HCT116 (cell line): ENCODE results near the gene P2RY12. TPM values are rescaled to one million over a fixed set of nuclear protein-coding genes. Genes with fewer than 3 reads are reported as not detected.

ENCODE experiments used
- ATAC-seq: fragments of 200-7000 bp; cut with Tn5 transposase; 2 replicates; pipeline ENCODE4 v1.9.1; 2020; ENCODE audit warnings: mild to moderate bottlenecking, moderate library complexity
- BruUV-seq: library from RNA; stranded (reverse); fragments of 400-500 nt; replicated peaks from 2 replicates; lab custom pipeline; 2021; lab: Mats Ljungman, UMichigan
- CTCF ChIA-PET: fragments of 300-600 bp; sonication (Branson Sonifier 250); formaldehyde crosslinking; loops from one replicate; lab custom pipeline; 2021; ENCODE audit warnings: antibody characterized with exemption; lab: Charles Lee
- POLR2A ChIA-PET: fragments of 300-600, 350-600 bp; sonication (Branson Sonifier 250); formaldehyde crosslinking; loops from one replicate; lab custom pipeline; 2021; ENCODE audit warnings: antibody characterized with exemption; lab: Charles Lee
- RAD21 ChIA-PET, 2 experiments: fragments of 300-600 bp; sonication (Branson Sonifier 250); formaldehyde crosslinking; loops; one replicate each; lab custom pipeline; 2023; ENCODE audit warnings: low total read pairs in 2 of 2; ENCODE audit not compliant: uncharacterized antibody in 2 of 2, unreplicated experiment in 2 of 2, low non-redundant PET in 1 of 2; lab: Charles Lee
- DNase-seq: peaks from one replicate; pipeline ENCODE4 v3.0.0-alpha.2; 2010; ENCODE audit warnings: low read depth, low spot score
- H2AFZ ChIP-seq: fragments of 200-600 bp; shearing (Covaris generic), sonication (generic); 2 replicates; pipeline ENCODE4 v1.6.1; 2017; ENCODE audit warnings: low read depth, mixed run types, mixed read lengths, antibody characterized with exemption, low read length; ENCODE audit not compliant: poor library complexity, severe bottlenecking
- H3K27ac ChIP-seq: 2 replicates; pipeline ENCODE4 v1.5.1; 2012; ENCODE audit warnings: low read depth, low read length
- H3K27me3 ChIP-seq: fragments of 200-600 bp; sonication (generic); 2 replicates; pipeline ENCODE4 v1.6.1; 2016; ENCODE audit warnings: mixed run types, low read length, mixed read lengths; ENCODE audit not compliant: insufficient read depth
- H3K36me3 ChIP-seq, 2 experiments: fragments of 200-500 bp in 1 of 2; fragments of 200-600 bp in 1 of 2; sonication (Bioruptor generic) in 1 of 2; sonication (generic) in 1 of 2; 2 replicates each; pipeline versions ENCODE4 v1.5.1 to v1.6.1; 2014 to 2016; ENCODE audit warnings: low read length in 2 of 2, inconsistent platforms in 1 of 2, mixed read lengths in 1 of 2, mixed run types in 1 of 2; ENCODE audit not compliant: insufficient read depth in 2 of 2, control insufficient read depth in 1 of 2
- H3K4me1 ChIP-seq, 2 experiments: fragments of 200-600 bp in 1 of 2; sonication (generic) in 1 of 2; 2 replicates each; pipeline versions ENCODE4 v1.5.1 to v1.6.1; 2012 to 2017; ENCODE audit warnings: low read length in 2 of 2, inconsistent platforms in 1 of 2, mild to moderate bottlenecking in 1 of 2, mixed read lengths in 1 of 2, mixed run types in 1 of 2, moderate library complexity in 1 of 2; ENCODE audit not compliant: insufficient read depth in 2 of 2, control insufficient read depth in 1 of 2
- H3K4me2 ChIP-seq: fragments of 200-600 bp; sonication (generic); 2 replicates; pipeline ENCODE4 v1.6.1; 2017; ENCODE audit warnings: mixed run types, low read length, mixed read lengths
- H3K4me3 ChIP-seq, 2 experiments: fragments of 200-600 bp in 1 of 2; sonication (generic) in 1 of 2; replicated peaks in 1 of 2; 2 replicates each; pipeline ENCODE4 v1.5.1; 2011 to 2016; ENCODE audit warnings: low read length in 2 of 2, control low read depth in 1 of 2, low read depth in 1 of 2, mild to moderate bottlenecking in 1 of 2, mixed read lengths in 1 of 2, mixed run types in 1 of 2
- H3K79me2 ChIP-seq: fragments of 200-600 bp; sonication (generic); 2 replicates; pipeline ENCODE4 v1.6.1; 2017; ENCODE audit warnings: mild to moderate bottlenecking, mixed run types, low read length, moderate library complexity, mixed read lengths; ENCODE audit not compliant: insufficient read depth
- H3K9ac ChIP-seq: fragments of 200-600 bp; sonication (generic); 2 replicates; pipeline ENCODE4 v1.6.1; 2016; ENCODE audit warnings: low read length, mixed read lengths
- H3K9me2 ChIP-seq: fragments of 200-600 bp; sonication (generic), shearing (Covaris generic); 2 replicates; pipeline ENCODE4 v1.6.1; 2017; ENCODE audit warnings: mixed run types, mild to moderate bottlenecking, moderate library complexity; ENCODE audit not compliant: insufficient read depth
- H3K9me3 ChIP-seq, 2 experiments: fragments of 200-500 bp in 1 of 2; fragments of 200-600 bp in 1 of 2; sonication (Bioruptor generic) in 1 of 2; sonication (generic) in 1 of 2; 2 replicates each; pipeline ENCODE4 v1.6.1; 2014 to 2017; ENCODE audit warnings: low read length in 2 of 2, mixed read lengths in 2 of 2, inconsistent platforms in 1 of 2, low read depth in 1 of 2, mild to moderate bottlenecking in 1 of 2, mixed run types in 1 of 2, moderate library complexity in 1 of 2; ENCODE audit not compliant: control insufficient read depth in 1 of 2, insufficient read depth in 1 of 2
- H4K20me1 ChIP-seq: fragments of 200-600 bp; sonication (generic), shearing (Covaris generic); 2 replicates; pipeline ENCODE4 v1.6.1; 2017; ENCODE audit warnings: mixed run types, mild to moderate bottlenecking, moderate library complexity; ENCODE audit not compliant: insufficient read depth
- EZH2 ChIP-seq: fragments of 200-600 bp; sonication (generic); IDR thresholded peaks from 2 replicates; pipeline ENCODE4 v1.6.1; 2017; ENCODE audit warnings: antibody characterized with exemption, mixed run types
- JUND ChIP-seq: IDR thresholded peaks from 2 replicates; pipeline ENCODE4 v1.6.1; 2012
- POLR2A ChIP-seq: IDR thresholded peaks from 2 replicates; pipeline ENCODE4 v1.7.0; 2011; ENCODE audit warnings: borderline replicate concordance; ENCODE audit not compliant: insufficient read depth, insufficient read length; ENCODE audit errors: extremely low read depth
- RAD21 ChIP-seq: IDR thresholded peaks from 2 replicates; pipeline ENCODE4 v1.6.1; 2012; ENCODE audit warnings: low read depth, mild to moderate bottlenecking
- TCF7L2 ChIP-seq: IDR thresholded peaks from 2 replicates; pipeline ENCODE4 v1.7.0; 2011; ENCODE audit warnings: borderline replicate concordance, inconsistent platforms; ENCODE audit not compliant: insufficient read depth, insufficient read length; ENCODE audit errors: extremely low read depth
- ZFX ChIP-seq: fragments of 450-650 bp; IDR thresholded peaks from 2 replicates; pipeline ENCODE4 v1.6.1; 2017
- intact Hi-C: fragments of 100-400 bp; cut with micrococcal nuclease; formaldehyde crosslinking; loops from 2 replicates; pipeline ENCODE4 v1.10.0; 2022
- total RNA-seq: library from RNA; stranded (reverse); gene quantifications from one replicate; pipeline ENCODE4 v1.2.1, GENCODE V29; 2021; ENCODE audit not compliant: unreplicated experiment
- TF ChIP-seq, protein P1 (sequence below), 3 experiments: fragments of 200-600 bp in 1 of 3; sonication (generic) in 1 of 3; IDR thresholded peaks in 2 of 3; conservative IDR thresholded peaks in 1 of 3; 2 replicates each; pipeline ENCODE4 v1.5.1; 2012 to 2017; ENCODE audit warnings: low read depth in 2 of 3, low read length in 2 of 3, antibody characterized with exemption in 1 of 3, borderline replicate concordance in 1 of 3, control low read depth in 1 of 3, mild to moderate bottlenecking in 1 of 3, mixed read lengths in 1 of 3, mixed run types in 1 of 3, moderate library complexity in 1 of 3; ENCODE audit not compliant: insufficient read depth in 1 of 3
- TF ChIP-seq, protein P2 (sequence below): IDR thresholded peaks from 2 replicates; pipeline ENCODE4 v1.6.1; 2012

P2RY12 gene
- total RNA-seq, 1 experiment from 2014 or later, result not detected

GRCh38 chr3:151425627-151426340 is 41.2 kb upstream of the P2RY12 start:
- no peak for TF ChIP-seq TCF7L2
- peak; percentile 40; the same call in 1 of the 2 replicates for TF ChIP-seq RAD21
- TF ChIP-seq, protein P1, sequence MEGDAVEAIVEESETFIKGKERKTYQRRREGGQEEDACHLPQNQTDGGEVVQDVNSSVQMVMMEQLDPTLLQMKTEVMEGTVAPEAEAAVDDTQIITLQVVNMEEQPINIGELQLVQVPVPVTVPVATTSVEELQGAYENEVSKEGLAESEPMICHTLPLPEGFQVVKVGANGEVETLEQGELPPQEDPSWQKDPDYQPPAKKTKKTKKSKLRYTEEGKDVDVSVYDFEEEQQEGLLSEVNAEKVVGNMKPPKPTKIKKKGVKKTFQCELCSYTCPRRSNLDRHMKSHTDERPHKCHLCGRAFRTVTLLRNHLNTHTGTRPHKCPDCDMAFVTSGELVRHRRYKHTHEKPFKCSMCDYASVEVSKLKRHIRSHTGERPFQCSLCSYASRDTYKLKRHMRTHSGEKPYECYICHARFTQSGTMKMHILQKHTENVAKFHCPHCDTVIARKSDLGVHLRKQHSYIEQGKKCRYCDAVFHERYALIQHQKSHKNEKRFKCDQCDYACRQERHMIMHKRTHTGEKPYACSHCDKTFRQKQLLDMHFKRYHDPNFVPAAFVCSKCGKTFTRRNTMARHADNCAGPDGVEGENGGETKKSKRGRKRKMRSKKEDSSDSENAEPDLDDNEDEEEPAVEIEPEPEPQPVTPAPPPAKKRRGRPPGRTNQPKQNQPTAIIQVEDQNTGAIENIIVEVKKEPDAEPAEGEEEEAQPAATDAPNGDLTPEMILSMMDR (IDR thresholded peaks at IDR 0.05 in 2 of 3, conservative IDR thresholded peaks at IDR 0.05 in 1 of 3; ENCODE audit: borderline replicate concordance in 1 of 3, insufficient read depth in 1 of 3, low read depth in 2 of 3, low read length in 2 of 3), result peak in 2 of 3 experiments; percentile 78 to 84; a peak in 4 of 6 replicates
- TF ChIP-seq, all 23 proteins: peak for 2
- peak; percentile 68 for ATAC-seq
- ChIA-PET CTCF (interaction anchor here (0.9 to 2.0 kb wide), 7 partner anchors 8 to 413 kb away, joined by 3 to 13 read pairs (median 6); no protein-coding TSS in a partner anchor), POLR2A (no interaction called here), RAD21 (no interaction called here)
- no peaks in the 10 kb centered on the region for H3K27me3 ChIP-seq
- H3K27ac ChIP-seq, result no peak overlapping the region
- H3K9me3 ChIP-seq, result no peaks in the 10 kb centered on the region
- intact Hi-C loops, result no loop called here
- H3K9ac ChIP-seq, result no peak overlapping the region
- 0 out of 4 replicates have a peak, but pooled peaks cover 0 to 6% of the 10 kb centered on the region in 2 experiments for H3K4me1 ChIP-seq
- no peak overlapping the region for H3K4me3 ChIP-seq
- no peak for DNase-seq
- no peaks in the 10 kb centered on the region for H3K9me2 ChIP-seq
- H4K20me1 ChIP-seq, result no peaks in the 10 kb centered on the region
- H3K36me3 ChIP-seq, result no peaks in the 10 kb centered on the region
- H3K4me2 ChIP-seq, result no peak overlapping the region
- H3K79me2 ChIP-seq, result no peaks in the 10 kb centered on the region
- no TSS peak for BruUV-seq
- H2AFZ ChIP-seq, result peak overlapping the region; percentile 67

- RAD21 ChIA-PET, result no interaction called here
- no peak for TF ChIP-seq POLR2A
- TF ChIP-seq JUND, result no peak
- TF ChIP-seq, protein P2, sequence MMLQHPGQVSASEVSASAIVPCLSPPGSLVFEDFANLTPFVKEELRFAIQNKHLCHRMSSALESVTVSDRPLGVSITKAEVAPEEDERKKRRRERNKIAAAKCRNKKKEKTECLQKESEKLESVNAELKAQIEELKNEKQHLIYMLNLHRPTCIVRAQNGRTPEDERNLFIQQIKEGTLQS, result no peak
- no peak for TF ChIP-seq ZFX
- TF ChIP-seq EZH2, result no peak
- TF ChIP-seq, protein P1 (IDR thresholded peaks at IDR 0.05 in 2 of 3, conservative IDR thresholded peaks at IDR 0.05 in 1 of 3; ENCODE audit: borderline replicate concordance in 1 of 3, insufficient read depth in 1 of 3, low read depth in 2 of 3, low read length in 2 of 3), result no peak
- CTCF ChIA-PET, result no interaction called here
- ATAC-seq, result no peak
- intact Hi-C loops, result no loop called here
- H3K27me3 ChIP-seq, result no peaks in the 10 kb centered on the region
- H4K20me1 ChIP-seq, result no peaks in the 10 kb centered on the region
- H3K79me2 ChIP-seq, result no peaks in the 10 kb centered on the region
- no peaks in the 10 kb centered on the region for H3K36me3 ChIP-seq
- H3K27ac ChIP-seq, result no peak overlapping the region
- BruUV-seq, result no TSS peak
- no peak for DNase-seq
- H3K4me1 ChIP-seq, result 0 out of 4 replicates have a peak, but pooled peaks cover 0 to 6% of the 10 kb centered on the region in 2 experiments
- H3K9me2 ChIP-seq, result no peaks in the 10 kb centered on the region
- POLR2A ChIA-PET, result no interaction called here
- no peak overlapping the region for H3K4me2 ChIP-seq
- no peak overlapping the region for H2AFZ ChIP-seq
- no peak overlapping the region for H3K9ac ChIP-seq
- no peaks in the 10 kb centered on the region for H3K9me3 ChIP-seq
- H3K4me3 ChIP-seq, result no peak overlapping the region
Measured at GRCh38 chr3:151423091-151423490, 38.5 kb upstream of the P2RY12 start.
